Esophagus (tissue), 2 donors: ENCODE results near the gene GSK3B. TPM values are rescaled to one million over a fixed set of nuclear protein-coding genes. Genes with fewer than 3 reads are reported as not detected.
"Not testable (repeated sequence)": the region's sequence is repeated elsewhere in the genome, so short reads cannot be mapped to it uniquely, and the experiment has no call there.

Experiments used
- H3K27ac ChIP-seq, 2 donors: one replicate each; pipeline ENCODE4 v1.5.1; 2013; ENCODE audit warnings: low read depth in 2 of 2, mild to moderate bottlenecking in 2 of 2, inconsistent platforms in 1 of 2, low read length in 1 of 2, moderate library complexity in 1 of 2
- H3K27me3 ChIP-seq, 2 donors: one replicate each; pipeline ENCODE4 v1.6.1; 2013; ENCODE audit warnings: low read length in 2 of 2, control low read depth in 1 of 2, mild to moderate bottlenecking in 1 of 2; ENCODE audit not compliant: insufficient read depth in 2 of 2, control insufficient read depth in 1 of 2
- H3K36me3 ChIP-seq, 2 donors: one replicate each; pipeline ENCODE4 v1.6.1; 2013; ENCODE audit warnings: low read length in 1 of 2; ENCODE audit not compliant: control insufficient read depth in 2 of 2, insufficient read depth in 2 of 2
- H3K4me1 ChIP-seq, 2 donors: one replicate each; pipeline ENCODE4 v1.6.1; 2013; ENCODE audit warnings: low read length in 1 of 2; ENCODE audit not compliant: control insufficient read depth in 2 of 2, insufficient read depth in 2 of 2
- H3K4me3 ChIP-seq, 2 donors: one replicate each; pipeline ENCODE4 v1.5.1; 2013; ENCODE audit warnings: low read length in 2 of 2, mild to moderate bottlenecking in 2 of 2, low read depth in 1 of 2, moderate library complexity in 1 of 2
- H3K9me3 ChIP-seq, 2 donors: one replicate each; pipeline ENCODE4 v1.6.1; 2013; ENCODE audit warnings: mild to moderate bottlenecking in 2 of 2, low read depth in 1 of 2, low read length in 1 of 2, moderate library complexity in 1 of 2; ENCODE audit not compliant: control insufficient read depth in 2 of 2, insufficient read depth in 1 of 2
- WGBS, 2 donors: extraction: QIAGEN DNeasy Blood & Tissue Kit; methylation state at CpG; one replicate each; pipeline ENCODE4 v1.1.7; 2013; 5-methylcytosine and 5-hydroxymethylcytosine counted together
- polyA plus RNA-seq, 2 donors: library from polyadenylated mRNA; stranded (reverse); fragments of 200-250 nt; gene quantifications; one replicate each; pipeline ENCODE4 v1.2.3, GENCODE V29; 2013
- donor health status: healthy with polysubstance abuse.
- donor health status: Bipolar disorder and iron deficiency.

Gene GSK3B
- polyA plus RNA-seq, 2 donors = 8.8 to 12.0 TPM

DNA sequence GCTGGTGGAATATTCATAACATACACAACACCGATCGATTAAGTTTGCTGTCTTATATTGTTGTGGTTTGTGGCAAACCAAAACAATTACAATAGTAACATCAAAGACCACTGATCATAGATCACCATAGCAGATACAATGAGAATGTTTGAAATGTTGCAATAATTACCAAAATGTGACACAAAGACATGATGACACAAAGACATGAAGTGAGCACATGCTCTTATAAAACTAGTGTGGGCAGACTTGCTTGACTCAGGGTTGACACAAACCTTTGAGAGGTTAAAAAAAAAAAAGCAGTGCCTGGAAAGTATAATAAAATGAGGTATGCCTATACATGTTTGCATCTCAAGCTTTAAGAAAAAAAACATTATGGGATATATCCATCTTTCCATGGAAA is 182.0 kb downstream of the GSK3B start:
- WGBS, 2 donors = 58 to 72% methylated on average over 2 of the region's 2 CpGs
- Histone ChIP-seq H3K4me3 (no peak overlapping the region), H3K27me3 (no peaks in the 10 kb centered on the region), H3K9me3 (no peaks in the 10 kb centered on the region), H3K4me1 (no peaks in the 10 kb centered on the region), H3K36me3 (no peaks in the 10 kb centered on the region), H3K27ac (no peak overlapping the region)

DNA sequence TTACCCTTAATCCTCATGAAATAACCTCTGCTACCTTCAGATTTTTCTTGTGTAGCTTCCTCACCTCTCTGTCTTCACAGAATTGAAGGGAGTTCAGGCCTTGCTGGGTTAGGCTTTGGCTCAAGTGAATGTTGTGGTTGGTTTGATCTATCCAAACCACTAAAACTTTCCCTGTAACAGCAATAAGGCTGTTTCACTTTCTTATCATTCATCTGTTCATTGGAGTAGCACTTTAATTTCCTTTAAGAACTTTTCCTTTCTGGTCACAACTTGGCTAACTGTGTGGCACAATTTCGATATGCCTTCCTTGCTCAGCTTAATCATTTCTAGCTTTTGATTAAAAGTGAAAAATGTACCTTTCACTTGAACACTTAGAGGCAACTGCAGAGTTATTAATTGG is 182.5 kb downstream of the GSK3B start:
- no peaks in the 10 kb centered on the region for H3K36me3 ChIP-seq
- no peaks in the 10 kb centered on the region for H3K9me3 ChIP-seq
- no peak overlapping the region for H3K27ac ChIP-seq
- no peaks in the 10 kb centered on the region for H3K4me1 ChIP-seq
- H3K4me3 ChIP-seq = no peak overlapping the region
- no peaks in the 10 kb centered on the region for H3K27me3 ChIP-seq
- WGBS, 2 donors = 64 to 85% methylated on average over 1 of the region's 1 CpG

DNA sequence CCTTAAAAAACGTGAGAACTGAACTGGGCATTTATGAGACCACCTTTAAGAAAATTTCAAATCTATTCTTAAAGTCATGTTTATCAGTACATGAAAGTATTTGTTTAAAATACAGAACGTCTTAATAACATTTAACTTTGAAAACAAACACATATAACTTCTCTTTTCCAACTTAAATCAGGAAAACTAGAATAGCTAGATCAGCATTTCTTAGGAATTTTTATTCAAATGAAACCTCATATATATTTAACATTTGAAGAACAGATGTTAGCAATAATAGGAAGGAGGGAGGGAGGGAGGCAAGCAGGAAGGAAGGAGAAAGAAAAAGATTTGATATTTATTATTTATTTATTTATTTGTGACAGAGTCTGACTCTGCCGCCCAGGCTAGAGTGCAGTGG is 192.2 kb downstream of the GSK3B start:
- Histone ChIP-seq H3K9me3 (no peaks in the 10 kb centered on the region), H3K27me3 (no peaks in the 10 kb centered on the region), H3K36me3 (peaks cover 0 to 3% of the 10 kb centered on the region in 2 donors), H3K4me3 (no peak overlapping the region), H3K4me1 (no peaks in the 10 kb centered on the region), H3K27ac (no peak overlapping the region)
- 85 to 89% methylated on average over 3 of the region's 3 CpGs for WGBS, 2 donors

DNA sequence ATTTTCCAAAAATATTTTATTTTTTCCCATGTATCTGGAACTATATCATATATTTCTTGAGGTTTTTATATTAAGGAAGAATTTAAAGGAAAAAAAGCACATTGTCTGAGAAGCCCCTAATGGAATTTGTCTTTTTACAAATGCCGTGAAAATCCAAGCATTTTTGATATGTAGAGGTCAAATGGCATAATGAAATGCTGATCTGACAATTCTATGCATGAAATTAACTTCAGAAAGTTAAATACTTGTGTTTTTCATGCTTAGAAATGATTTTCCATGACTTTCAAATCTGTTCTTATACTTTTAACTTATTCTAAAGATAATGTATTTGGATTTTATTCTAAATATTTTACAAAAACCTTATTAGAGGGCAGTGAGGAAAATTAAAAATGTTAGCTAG is 193.1 kb downstream of the GSK3B start:
- Histone ChIP-seq H3K27ac (no peak overlapping the region), H3K9me3 (no peaks in the 10 kb centered on the region), H3K27me3 (no peaks in the 10 kb centered on the region), H3K36me3 (peaks cover 0 to 3% of the 10 kb centered on the region in 2 donors), H3K4me3 (no peak overlapping the region), H3K4me1 (no peaks in the 10 kb centered on the region)
- 92 to 99% methylated on average over 1 of the region's 1 CpG for WGBS, 2 donors

DNA sequence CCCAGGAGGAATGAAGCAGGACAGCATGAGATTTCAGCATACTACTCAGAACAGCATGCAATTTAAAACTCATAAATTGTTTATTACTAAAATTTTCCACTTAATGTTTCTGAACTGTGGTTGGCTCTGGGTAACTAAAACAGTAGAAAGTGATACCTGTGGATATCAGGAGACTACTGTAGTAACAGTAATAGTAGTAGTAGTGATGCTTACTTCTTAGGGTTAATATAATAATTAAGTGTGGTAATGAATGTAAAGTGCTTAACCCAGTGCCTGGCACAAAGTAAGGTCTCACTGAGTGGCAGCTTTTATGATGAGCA is 195.1 kb downstream of the GSK3B start:
- Histone ChIP-seq H3K27me3 (no peaks in the 10 kb centered on the region), H3K36me3 (peaks cover 0 to 3% of the 10 kb centered on the region in 2 donors), H3K9me3 (no peaks in the 10 kb centered on the region), H3K27ac (no peak overlapping the region), H3K4me1 (no peaks in the 10 kb centered on the region), H3K4me3 (no peak overlapping the region)

DNA sequence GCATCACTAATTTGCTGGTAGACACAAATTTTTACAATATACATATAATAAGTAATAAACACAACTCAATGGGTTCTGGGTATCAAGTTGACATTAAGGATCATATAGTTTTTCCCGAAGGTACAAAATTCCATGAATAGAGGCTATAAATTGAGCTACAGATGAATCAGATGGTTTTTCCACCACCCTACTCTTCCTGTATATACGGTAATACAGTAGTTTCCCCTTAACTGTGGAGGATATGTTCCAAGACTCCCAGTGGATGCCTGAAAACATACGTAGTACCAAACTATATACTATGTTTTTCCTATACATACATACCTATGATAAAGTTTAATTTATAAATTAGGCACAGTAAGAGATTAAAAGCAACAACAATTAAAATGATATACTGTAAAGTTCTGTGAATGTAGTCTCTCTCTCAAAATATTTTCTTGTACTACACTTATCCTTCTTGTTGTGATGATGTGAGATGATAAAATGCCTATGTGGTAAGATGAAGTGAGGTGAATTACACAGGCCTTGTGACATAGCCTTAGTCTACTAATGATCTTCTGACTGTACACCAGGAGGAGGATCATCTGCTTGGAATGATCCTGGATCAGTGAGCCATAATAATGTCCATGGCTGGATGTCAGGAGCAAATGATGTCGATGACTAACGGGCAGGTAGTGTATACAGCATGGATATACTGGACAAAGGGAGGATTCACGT is 195.6 kb downstream of the GSK3B start:
- no peaks in the 10 kb centered on the region for H3K4me1 ChIP-seq
- H3K36me3 ChIP-seq = peaks cover 0 to 3% of the 10 kb centered on the region in 2 donors
- WGBS, 2 donors = 97 to 98% methylated on average over 6 of the region's 6 CpGs
- H3K4me3 ChIP-seq = no peak overlapping the region
- no peaks in the 10 kb centered on the region for H3K27me3 ChIP-seq
- no peak overlapping the region for H3K27ac ChIP-seq
- H3K9me3 ChIP-seq = no peaks in the 10 kb centered on the region

DNA sequence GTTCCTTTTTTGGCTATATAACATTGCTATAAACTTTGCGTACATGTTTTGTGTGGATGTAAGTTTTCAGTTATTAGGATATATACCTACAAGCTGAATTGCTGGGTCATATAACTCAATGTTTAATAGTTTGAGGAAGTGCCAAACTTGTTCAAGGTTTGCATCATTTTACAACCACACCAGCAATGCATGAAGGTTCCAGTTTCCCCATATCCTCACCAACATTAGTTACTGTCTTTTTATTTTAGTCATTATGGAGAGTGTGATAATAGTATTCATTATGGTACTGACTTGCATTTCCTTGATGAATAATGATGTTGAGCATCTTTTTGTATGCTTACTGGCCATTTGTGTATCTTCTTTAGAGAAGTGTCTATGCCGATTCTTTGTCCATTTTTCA is 200.1 kb downstream of the GSK3B start:
- peaks cover 0 to 3% of the 10 kb centered on the region in 2 donors for H3K36me3 ChIP-seq
- H3K9me3 ChIP-seq = no peaks in the 10 kb centered on the region
- no peak overlapping the region for H3K27ac ChIP-seq

DNA sequence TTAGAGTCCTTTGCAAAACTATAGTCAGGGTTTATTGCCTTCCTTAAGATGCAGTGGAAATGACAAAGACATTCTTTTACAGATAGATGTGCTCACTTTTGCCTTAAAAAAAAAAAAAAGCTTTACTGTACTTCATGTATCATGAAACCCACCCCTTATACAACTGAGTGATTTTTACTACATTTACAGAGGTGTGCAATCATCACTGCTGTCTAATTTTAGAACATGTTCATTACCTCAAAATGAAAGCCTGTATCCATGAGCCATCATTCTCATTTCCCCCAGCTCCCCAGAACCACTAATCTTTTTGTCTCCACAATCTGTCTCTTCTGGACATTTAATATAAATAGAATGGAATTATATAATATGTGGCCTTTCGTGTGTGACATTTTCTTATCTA is 200.5 kb downstream of the GSK3B start:
- WGBS, 2 donors = 85 to 91% methylated on average over 1 of the region's 1 CpG
- Histone ChIP-seq H3K4me3 (no peak overlapping the region), H3K27ac (no peak overlapping the region), H3K9me3 (no peaks in the 10 kb centered on the region), H3K36me3 (peaks cover 0 to 3% of the 10 kb centered on the region in 2 donors), H3K27me3 (no peaks in the 10 kb centered on the region), H3K4me1 (no peaks in the 10 kb centered on the region)

More for the DNA sequence above, 200.1 kb downstream of the GSK3B start:
- H3K4me3 ChIP-seq = no peak overlapping the region
- H3K27me3 ChIP-seq = no peaks in the 10 kb centered on the region
- WGBS, 2 donors = 98 to 100% methylated on average over 2 of the region's 2 CpGs
- no peaks in the 10 kb centered on the region for H3K4me1 ChIP-seq

DNA sequence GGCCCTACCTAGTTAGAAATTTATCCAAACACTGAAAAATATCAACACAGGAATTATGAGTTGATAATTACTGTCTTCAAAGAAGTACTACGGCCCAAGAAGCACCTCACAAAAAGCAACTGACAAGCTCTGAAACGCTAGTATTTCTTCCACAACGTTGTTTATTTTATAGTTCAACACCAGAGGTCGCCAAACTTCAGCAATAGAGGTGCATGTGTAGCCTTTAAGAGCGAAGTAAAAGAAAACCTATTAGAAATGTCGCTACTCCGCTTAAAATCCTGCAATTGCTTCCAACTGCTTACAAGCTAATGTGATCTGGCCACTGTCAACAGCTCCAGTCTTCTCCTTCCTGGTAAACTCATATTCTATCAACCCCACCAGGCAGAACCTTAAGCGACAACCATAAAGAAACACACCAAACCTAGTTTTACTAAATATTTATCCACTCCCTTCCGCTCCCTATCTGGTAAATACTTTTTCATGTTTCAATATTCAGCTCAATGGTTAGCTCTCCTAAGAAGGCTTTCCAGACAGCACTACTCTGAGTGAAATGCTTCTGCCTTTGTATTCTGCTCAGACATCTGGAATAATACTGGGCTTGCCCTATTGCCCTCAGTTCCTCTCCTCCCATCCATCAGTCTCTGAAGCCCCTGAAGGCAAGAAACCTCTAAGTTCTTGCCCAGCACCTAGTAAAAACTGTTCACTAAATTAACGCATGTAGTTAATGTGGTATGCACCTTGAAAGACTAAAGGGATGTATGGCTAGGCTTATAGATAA is 202.1 kb downstream of the GSK3B start:
- H3K4me1 ChIP-seq = no peaks in the 10 kb centered on the region
- no peak overlapping the region for H3K27ac ChIP-seq
- WGBS, 2 donors = 38 to 40% methylated on average over 10 of the region's 10 CpGs
- no peaks in the 10 kb centered on the region for H3K9me3 ChIP-seq
- H3K27me3 ChIP-seq = no peaks in the 10 kb centered on the region
- no peak overlapping the region for H3K4me3 ChIP-seq
- H3K36me3 ChIP-seq = peaks cover 0 to 3% of the 10 kb centered on the region in 2 donors

DNA sequence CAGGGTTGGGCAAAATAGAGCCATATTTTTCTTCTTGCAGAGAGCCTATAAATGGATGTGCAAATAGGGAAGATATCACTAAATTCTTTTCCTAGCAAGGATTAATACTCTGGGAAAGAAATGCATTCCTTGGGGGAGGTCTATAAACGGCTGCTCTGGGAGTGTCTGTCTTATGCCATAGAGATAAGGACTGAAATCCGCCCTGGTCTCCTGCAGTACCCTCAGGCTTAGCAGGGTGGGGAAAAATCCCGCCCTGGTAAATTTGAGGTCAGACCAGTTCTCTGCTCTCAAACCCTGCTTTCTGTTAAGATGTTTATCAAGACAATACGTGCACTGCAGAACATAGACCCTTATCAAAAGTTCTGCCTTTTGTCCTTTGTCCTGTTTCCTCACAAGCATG is 205.6 kb downstream of the GSK3B start:
- H3K36me3 ChIP-seq, H3K4me1 ChIP-seq, H3K4me3 ChIP-seq, H3K27ac ChIP-seq, H3K27me3 ChIP-seq, H3K9me3 ChIP-seq: not testable (repeated sequence)
- 93 to 96% methylated on average over 4 of the region's 4 CpGs for WGBS, 2 donors
